A673 (cell line): ENCODE data around the gene SMARCA4. TPM values are rescaled to one million over a fixed set of nuclear protein-coding genes. Genes with fewer than 3 reads are reported as not detected.

Source experiments
- BruUV-seq: library from RNA; stranded (reverse); fragments of 400-500 nt; replicated peaks from 2 replicates; lab custom pipeline; 2021; lab: Mats Ljungman, UMichigan
- CTCF ChIA-PET: fragments of 300-600 bp; sonication (Branson Sonifier 250); formaldehyde crosslinking; loops from one replicate; lab custom pipeline; 2022; ENCODE audit warnings: antibody characterized with exemption; lab: Charles Lee
- POLR2A ChIA-PET: fragments of 300-600 bp; sonication (Branson Sonifier 250); formaldehyde crosslinking; loops from one replicate; lab custom pipeline; 2022; ENCODE audit warnings: antibody characterized with exemption; ENCODE audit not compliant: low non-redundant PET; lab: Charles Lee
- DNase-seq: peaks from one replicate; pipeline ENCODE4 v3.0.0-alpha.2; 2015; ENCODE audit warnings: low spot score
- H3K27ac ChIP-seq: fragments of 200-600 bp; sonication (generic); 2 replicates; pipeline ENCODE4 v1.5.1; 2016; ENCODE audit warnings: mixed run types, low read depth, mild to moderate bottlenecking, mixed read lengths, antibody characterized with exemption, low read length; ENCODE audit not compliant: poor library complexity, severe bottlenecking
- H3K27me3 ChIP-seq: fragments of 200-600 bp; sonication (generic); replicated peaks from 2 replicates; pipeline ENCODE4 v1.6.1; 2017; ENCODE audit warnings: mixed run types, low read depth, mild to moderate bottlenecking, mixed read lengths, antibody characterized with exemption, low read length; ENCODE audit not compliant: insufficient read depth, poor library complexity
- H3K36me3 ChIP-seq: fragments of 200-600 bp; sonication (generic); 2 replicates; pipeline ENCODE4 v1.6.1; 2016; ENCODE audit warnings: mixed run types, mild to moderate bottlenecking, mixed read lengths, antibody characterized with exemption, low read length; ENCODE audit not compliant: insufficient read depth, poor library complexity, severe bottlenecking
- H3K4me1 ChIP-seq: fragments of 200-600 bp; sonication (generic); 2 replicates; pipeline ENCODE4 v1.6.1; 2017; ENCODE audit warnings: mixed run types, mild to moderate bottlenecking, mixed read lengths, antibody characterized with exemption, low read length; ENCODE audit not compliant: insufficient read depth, poor library complexity, severe bottlenecking
- H3K4me3 ChIP-seq: fragments of 200-600 bp; sonication (generic); 2 replicates; pipeline ENCODE4 v1.5.1; 2016; ENCODE audit warnings: low read depth, mixed run types, mild to moderate bottlenecking, mixed read lengths, low read length; ENCODE audit not compliant: poor library complexity, severe bottlenecking
- H3K9me3 ChIP-seq: fragments of 200-600 bp; sonication (generic); 2 replicates; pipeline ENCODE4 v1.6.1; 2016; ENCODE audit warnings: mixed run types, low read depth, mild to moderate bottlenecking, mixed read lengths, antibody characterized with exemption, low read length; ENCODE audit not compliant: poor library complexity, severe bottlenecking
- CTCF ChIP-seq: fragments of 300-800, 200-600 bp; sonication (generic); conservative IDR thresholded peaks from 2 replicates; pipeline ENCODE4 v1.5.1; 2017; ENCODE audit warnings: low read depth, mild to moderate bottlenecking, antibody characterized with exemption, low read length, moderate library complexity, mixed read lengths
- EZH2 ChIP-seq: fragments of 200-600 bp; sonication (generic); IDR thresholded peaks from 2 replicates; pipeline ENCODE4 v1.6.1; 2017; ENCODE audit warnings: borderline replicate concordance, low read depth, mild to moderate bottlenecking, mixed read lengths, antibody characterized with exemption, low read length; ENCODE audit not compliant: poor library complexity, severe bottlenecking
- intact Hi-C: fragments of 100-400 bp; cut with micrococcal nuclease; formaldehyde crosslinking; loops from one replicate; pipeline ENCODE4 v1.10.0; 2022; ENCODE audit not compliant: unreplicated experiment
- total RNA-seq: library from RNA; stranded (reverse); gene quantifications from 2 replicates; pipeline ENCODE4 v1.2.3, GENCODE V29; 2021

SMARCA4 gene
- total RNA-seq, 1 experiment from 2014 or later: 307 TPM

DNA sequence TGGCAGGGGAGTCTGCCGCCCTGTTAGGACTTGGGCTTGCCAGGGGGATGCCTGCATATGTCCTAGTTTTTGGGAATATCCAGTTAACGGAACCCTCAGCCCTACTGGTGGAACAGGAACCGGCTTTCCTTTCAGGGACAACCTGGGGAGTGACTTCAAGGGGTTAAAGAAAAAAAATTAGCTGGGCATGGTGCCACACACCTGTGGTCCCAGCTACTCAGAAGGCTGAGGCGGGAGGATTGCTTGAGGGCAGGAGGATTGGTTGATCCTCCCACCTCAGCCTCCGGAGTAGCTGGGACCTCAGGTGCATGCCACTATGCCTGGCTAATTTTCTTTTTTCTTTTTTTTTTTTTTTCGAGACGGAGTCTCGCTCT, 150.9 kb downstream of the SMARCA4 start:
- Histone ChIP-seq H3K27ac (no peak overlapping the region), H3K36me3 (peaks cover 97% of the 10 kb centered on the region), H3K9me3 (no peaks in the 10 kb centered on the region), H3K4me1 (no peaks in the 10 kb centered on the region), H3K27me3 (no peaks in the 10 kb centered on the region), H3K4me3 (no peak overlapping the region)
- no TSS peak for BruUV-seq
- ChIA-PET POLR2A (no interaction called here), CTCF (no interaction called here)
- TF ChIP-seq EZH2: no peak
- no peak for TF ChIP-seq CTCF
- no peak for DNase-seq
- intact Hi-C loops: no loop called here

Other genes starting within 250 kb of the SMARCA4 start
- gene DNM2, start 243.0 kb upstream of the SMARCA4 start, total RNA-seq: 143 and 155 TPM in 2 replicates
- 23.1 and 27.3 TPM in 2 replicates for gene TMED1, start 124.8 kb upstream of the SMARCA4 start, total RNA-seq
- gene C19orf38, start 112.6 kb upstream of the SMARCA4 start, total RNA-seq: not detected in 2 replicates
- gene CARM1, start 89.5 kb upstream of the SMARCA4 start, total RNA-seq: 78.7 and 81.5 TPM in 2 replicates
- gene YIPF2, start 32.4 kb upstream of the SMARCA4 start, total RNA-seq: 24.5 and 24.6 TPM in 2 replicates
- gene TIMM29, start 32.2 kb upstream of the SMARCA4 start, total RNA-seq: 30.0 and 32.5 TPM in 2 replicates
- gene LDLR, start 128.4 kb downstream of the SMARCA4 start, total RNA-seq: 162 and 175 TPM in 2 replicates
- 97.6 and 107 TPM in 2 replicates for gene SPC24, start 194.8 kb downstream of the SMARCA4 start, total RNA-seq
- gene KANK2, start 236.5 kb downstream of the SMARCA4 start, total RNA-seq: 85.8 and 90.9 TPM in 2 replicates